Upper lobe of left lung (tissue), 4 donors: ENCODE measurements around the gene TEN1.

ENCODE experiments used
- CTCF ChIP-seq, 6 experiments: fragments of 450-650 bp in 4 of 6; fragments of 200-600 bp in 2 of 6; sonication (generic) in 2 of 6; IDR thresholded peaks; one replicate each; pipeline ENCODE4 v1.5.1; 2016 to 2019; ENCODE audit warnings: antibody characterized with exemption in 6 of 6
- EP300 ChIP-seq, 4 donors: sonication (generic); formaldehyde crosslinking; IDR thresholded peaks; one replicate each; pipeline ENCODE4 v1.5.1; 2017; ENCODE audit warnings: antibody characterized with exemption in 4 of 4, control low read depth in 2 of 4
- POLR2A ChIP-seq, 4 donors: fragments of 450-650 bp; IDR thresholded peaks; one replicate each; pipeline ENCODE4 v1.5.1; 2016 to 2017; ENCODE audit warnings: antibody characterized with exemption in 4 of 4, mild to moderate bottlenecking in 2 of 4
- POLR2AphosphoS5 ChIP-seq, 2 donors: sonication (generic); formaldehyde crosslinking; IDR thresholded peaks; one replicate each; pipeline ENCODE4 v1.5.1; 2017; ENCODE audit warnings: antibody characterized with exemption in 2 of 2

GRCh38 chr17:76038050-76038449 lies 59.0 kb downstream of the TEN1 start:
- TF ChIP-seq CTCF (IDR thresholded peaks at IDR 0.05) (no peak), POLR2A (IDR thresholded peaks at IDR 0.05) (no peak), POLR2AphosphoS5 (IDR thresholded peaks at IDR 0.05) (no peak), EP300 (IDR thresholded peaks at IDR 0.05) (no peak)
